ENCODE results near the gene FOXP1. TPM values are rescaled to one million over a fixed set of nuclear protein-coding genes. Genes with fewer than 3 reads are reported as not detected.

FOXP1 gene
- polyA plus RNA-seq (5.6 and 6.1 TPM in 2 replicates), polyA minus RNA-seq (53.6 and 55.8 TPM in 2 replicates)

DNA sequence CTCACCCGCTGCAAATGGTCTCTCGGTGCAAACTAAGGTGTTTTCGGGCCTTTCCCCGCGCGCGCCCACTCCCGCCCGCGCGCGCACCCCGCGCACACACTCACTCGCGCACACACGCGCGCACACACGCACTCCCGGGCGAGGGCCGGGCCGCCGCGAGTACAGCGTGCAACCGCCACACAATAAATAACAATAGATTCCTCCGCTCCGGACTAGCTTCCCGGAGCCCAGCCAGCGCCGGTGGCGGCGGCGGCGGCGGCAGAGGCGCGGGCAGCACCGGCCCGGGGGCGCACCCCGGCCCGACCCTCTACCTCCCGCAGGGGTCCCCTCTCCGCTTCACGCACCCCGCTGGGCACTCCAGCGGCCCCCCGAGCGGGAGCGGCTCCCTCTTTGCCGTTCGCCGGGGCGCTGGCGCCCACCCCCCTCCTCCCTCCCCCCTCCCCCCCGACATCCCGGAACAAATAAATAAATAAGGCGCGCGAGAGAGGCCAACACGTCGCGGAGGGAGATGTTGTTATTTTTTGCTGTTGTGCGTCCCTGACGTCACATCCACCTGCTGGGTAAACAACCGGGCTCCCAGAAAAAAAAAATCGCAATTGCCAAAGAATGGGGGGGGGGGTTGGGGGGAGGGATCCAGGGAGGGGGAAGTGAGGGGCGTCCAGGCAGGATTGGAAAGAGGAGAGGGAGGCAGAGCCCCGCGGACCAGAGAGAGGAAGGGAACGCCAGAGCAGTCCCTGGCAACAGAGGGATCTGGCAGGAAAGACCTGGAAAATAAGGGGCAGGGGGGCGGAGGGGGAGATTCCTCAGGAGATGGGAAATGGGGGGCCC lies at the start of gene FOXP1:
Gene FOXP1, minus strand, starts transcription at position 163 of the 828 bp plus-strand sequence. CDS start 385,347 bp downstream, outside the sequence.
- Histone ChIP-seq H3K9me3 (ENCODE audit: low read length) (no peaks in the 10 kb centered on the region), H3K9ac (ENCODE audit: low read length) (peak within 1 kb of the TSS; percentile 66), H3K27ac (ENCODE audit: low read length) (peak within 1 kb of the TSS; percentile 64), H3F3A (ENCODE audit: insufficient read depth, low read length, poor library complexity, severe bottlenecking) (peaks cover 9% of the 10 kb centered on the region), H3K27me3 (ENCODE audit: insufficient read depth, low read depth, low read length) (peaks cover 26% of the 10 kb centered on the region), H2AFZ (ENCODE audit: low read depth, low read length) (no peak within 1 kb of the TSS), H3K9me2 (ENCODE audit: insufficient read depth, low read length) (no peaks in the 10 kb centered on the region), H3K4me2 (ENCODE audit: low read length) (peak within 1 kb of the TSS; percentile 82), H3K4me3 (ENCODE audit: low read length) (peak within 1 kb of the TSS; percentile 84), H3K79me2 (replicated peaks; ENCODE audit: insufficient read depth, low read length) (no peaks in the 10 kb centered on the region), H4K20me1 (ENCODE audit: insufficient read depth) (no peaks in the 10 kb centered on the region), H3K36me3 (ENCODE audit: insufficient read depth, low read length) (no peaks in the 10 kb centered on the region)
- peak; percentile 52 for TF ChIP-seq SMC3 (conservative IDR thresholded peaks at IDR 0.05; ENCODE audit: poor library complexity)
- no peak for TF ChIP-seq RAD21 (conservative IDR thresholded peaks at IDR 0.05)
- TF ChIP-seq TAF1 (IDR thresholded peaks at IDR 0.05; ENCODE audit: low read depth), result no peak
- peak; percentile 10 for TF ChIP-seq EP300 (conservative IDR thresholded peaks at IDR 0.05; ENCODE audit: poor library complexity, severe bottlenecking)
- TF ChIP-seq, protein P1, sequence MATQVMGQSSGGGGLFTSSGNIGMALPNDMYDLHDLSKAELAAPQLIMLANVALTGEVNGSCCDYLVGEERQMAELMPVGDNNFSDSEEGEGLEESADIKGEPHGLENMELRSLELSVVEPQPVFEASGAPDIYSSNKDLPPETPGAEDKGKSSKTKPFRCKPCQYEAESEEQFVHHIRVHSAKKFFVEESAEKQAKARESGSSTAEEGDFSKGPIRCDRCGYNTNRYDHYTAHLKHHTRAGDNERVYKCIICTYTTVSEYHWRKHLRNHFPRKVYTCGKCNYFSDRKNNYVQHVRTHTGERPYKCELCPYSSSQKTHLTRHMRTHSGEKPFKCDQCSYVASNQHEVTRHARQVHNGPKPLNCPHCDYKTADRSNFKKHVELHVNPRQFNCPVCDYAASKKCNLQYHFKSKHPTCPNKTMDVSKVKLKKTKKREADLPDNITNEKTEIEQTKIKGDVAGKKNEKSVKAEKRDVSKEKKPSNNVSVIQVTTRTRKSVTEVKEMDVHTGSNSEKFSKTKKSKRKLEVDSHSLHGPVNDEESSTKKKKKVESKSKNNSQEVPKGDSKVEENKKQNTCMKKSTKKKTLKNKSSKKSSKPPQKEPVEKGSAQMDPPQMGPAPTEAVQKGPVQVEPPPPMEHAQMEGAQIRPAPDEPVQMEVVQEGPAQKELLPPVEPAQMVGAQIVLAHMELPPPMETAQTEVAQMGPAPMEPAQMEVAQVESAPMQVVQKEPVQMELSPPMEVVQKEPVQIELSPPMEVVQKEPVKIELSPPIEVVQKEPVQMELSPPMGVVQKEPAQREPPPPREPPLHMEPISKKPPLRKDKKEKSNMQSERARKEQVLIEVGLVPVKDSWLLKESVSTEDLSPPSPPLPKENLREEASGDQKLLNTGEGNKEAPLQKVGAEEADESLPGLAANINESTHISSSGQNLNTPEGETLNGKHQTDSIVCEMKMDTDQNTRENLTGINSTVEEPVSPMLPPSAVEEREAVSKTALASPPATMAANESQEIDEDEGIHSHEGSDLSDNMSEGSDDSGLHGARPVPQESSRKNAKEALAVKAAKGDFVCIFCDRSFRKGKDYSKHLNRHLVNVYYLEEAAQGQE (IDR thresholded peaks at IDR 0.05; ENCODE audit: borderline replicate concordance), result peak; percentile 81
- TF ChIP-seq, protein P2, sequence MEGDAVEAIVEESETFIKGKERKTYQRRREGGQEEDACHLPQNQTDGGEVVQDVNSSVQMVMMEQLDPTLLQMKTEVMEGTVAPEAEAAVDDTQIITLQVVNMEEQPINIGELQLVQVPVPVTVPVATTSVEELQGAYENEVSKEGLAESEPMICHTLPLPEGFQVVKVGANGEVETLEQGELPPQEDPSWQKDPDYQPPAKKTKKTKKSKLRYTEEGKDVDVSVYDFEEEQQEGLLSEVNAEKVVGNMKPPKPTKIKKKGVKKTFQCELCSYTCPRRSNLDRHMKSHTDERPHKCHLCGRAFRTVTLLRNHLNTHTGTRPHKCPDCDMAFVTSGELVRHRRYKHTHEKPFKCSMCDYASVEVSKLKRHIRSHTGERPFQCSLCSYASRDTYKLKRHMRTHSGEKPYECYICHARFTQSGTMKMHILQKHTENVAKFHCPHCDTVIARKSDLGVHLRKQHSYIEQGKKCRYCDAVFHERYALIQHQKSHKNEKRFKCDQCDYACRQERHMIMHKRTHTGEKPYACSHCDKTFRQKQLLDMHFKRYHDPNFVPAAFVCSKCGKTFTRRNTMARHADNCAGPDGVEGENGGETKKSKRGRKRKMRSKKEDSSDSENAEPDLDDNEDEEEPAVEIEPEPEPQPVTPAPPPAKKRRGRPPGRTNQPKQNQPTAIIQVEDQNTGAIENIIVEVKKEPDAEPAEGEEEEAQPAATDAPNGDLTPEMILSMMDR (IDR thresholded peaks at IDR 0.05; ENCODE audit: poor library complexity, severe bottlenecking), result no peak
- peak; percentile 82 for TF ChIP-seq MXI1 (conservative IDR thresholded peaks at IDR 0.05; ENCODE audit: poor library complexity, severe bottlenecking)
- TF ChIP-seq EZH2 (IDR thresholded peaks at IDR 0.05; ENCODE audit: borderline replicate concordance, insufficient read depth, low read length, poor library complexity, severe bottlenecking), result no peak
- no peak for TF ChIP-seq POLR2AphosphoS5 (IDR thresholded peaks at IDR 0.05)

DNA sequence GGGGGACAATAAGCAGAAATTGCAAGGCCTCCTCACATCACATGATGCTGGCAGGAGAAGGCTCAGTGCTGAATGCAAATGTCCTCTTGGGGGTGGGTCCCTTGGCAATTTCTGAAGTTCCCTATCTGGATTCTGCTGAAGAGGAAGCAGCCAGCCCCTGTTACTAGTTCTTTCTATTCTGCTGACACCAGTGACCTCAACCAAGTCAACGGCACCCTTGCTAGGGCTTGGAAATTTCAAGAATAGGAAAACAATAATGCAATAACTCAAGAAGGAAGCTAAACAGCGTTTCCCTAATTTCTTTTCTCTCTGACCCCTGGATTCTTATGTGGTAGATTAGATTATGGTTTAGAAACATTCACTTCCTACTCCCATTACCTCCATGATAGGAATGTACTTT lies 46.2 kb upstream of the FOXP1 start:
- Histone ChIP-seq H3K9me3 (ENCODE audit: low read length) (no peaks in the 10 kb centered on the region), H3F3A (ENCODE audit: insufficient read depth, low read length, poor library complexity, severe bottlenecking) (no peaks in the 10 kb centered on the region), H4K20me1 (ENCODE audit: insufficient read depth) (no peaks in the 10 kb centered on the region), H3K36me3 (ENCODE audit: insufficient read depth, low read length) (no peaks in the 10 kb centered on the region), H2AFZ (ENCODE audit: low read depth, low read length) (no peak overlapping the region), H3K27me3 (ENCODE audit: insufficient read depth, low read depth, low read length) (no peaks in the 10 kb centered on the region), H3K4me3 (ENCODE audit: low read length) (no peak overlapping the region), H3K9ac (ENCODE audit: low read length) (no peak overlapping the region), H3K4me2 (ENCODE audit: low read length) (no peak overlapping the region), H3K27ac (ENCODE audit: low read length) (no peak overlapping the region), H3K79me2 (replicated peaks; ENCODE audit: insufficient read depth, low read length) (no peaks in the 10 kb centered on the region), H3K9me2 (ENCODE audit: insufficient read depth, low read length) (no peaks in the 10 kb centered on the region)
- TF ChIP-seq, protein P2 (IDR thresholded peaks at IDR 0.05; ENCODE audit: poor library complexity, severe bottlenecking), result no peak
- TF ChIP-seq TAF1 (IDR thresholded peaks at IDR 0.05; ENCODE audit: low read depth), result no peak
- TF ChIP-seq MXI1 (conservative IDR thresholded peaks at IDR 0.05; ENCODE audit: poor library complexity, severe bottlenecking), result no peak
- TF ChIP-seq EZH2 (IDR thresholded peaks at IDR 0.05; ENCODE audit: borderline replicate concordance, insufficient read depth, low read length, poor library complexity, severe bottlenecking), result no peak
- TF ChIP-seq SMC3 (conservative IDR thresholded peaks at IDR 0.05; ENCODE audit: poor library complexity), result no peak
- TF ChIP-seq POLR2AphosphoS5 (IDR thresholded peaks at IDR 0.05), result no peak
- TF ChIP-seq RAD21 (conservative IDR thresholded peaks at IDR 0.05), result no peak
- no peak for TF ChIP-seq EP300 (conservative IDR thresholded peaks at IDR 0.05; ENCODE audit: poor library complexity, severe bottlenecking)
- TF ChIP-seq, protein P1 (IDR thresholded peaks at IDR 0.05; ENCODE audit: borderline replicate concordance), result no peak
